A549 treated with AZD9567 at 1 μM for 4 hours (cell line): ENCODE results near the gene FBXO7. TPM values are rescaled to one million over a fixed set of nuclear protein-coding genes. Genes with fewer than 3 reads are reported as not detected.

Source experiments
- total RNA-seq: library from RNA; stranded (reverse); fragments of 200-300 nt; extraction: Qiagen RNA extraction; gene quantifications from 5 replicates; pipeline ENCODE4 v1.2.3, GENCODE V29; 2022; ENCODE audit not compliant: insufficient read depth

Gene FBXO7
- 67.0 to 68.0 TPM (median 67.9 TPM) in 5 replicates for total RNA-seq

DNA sequence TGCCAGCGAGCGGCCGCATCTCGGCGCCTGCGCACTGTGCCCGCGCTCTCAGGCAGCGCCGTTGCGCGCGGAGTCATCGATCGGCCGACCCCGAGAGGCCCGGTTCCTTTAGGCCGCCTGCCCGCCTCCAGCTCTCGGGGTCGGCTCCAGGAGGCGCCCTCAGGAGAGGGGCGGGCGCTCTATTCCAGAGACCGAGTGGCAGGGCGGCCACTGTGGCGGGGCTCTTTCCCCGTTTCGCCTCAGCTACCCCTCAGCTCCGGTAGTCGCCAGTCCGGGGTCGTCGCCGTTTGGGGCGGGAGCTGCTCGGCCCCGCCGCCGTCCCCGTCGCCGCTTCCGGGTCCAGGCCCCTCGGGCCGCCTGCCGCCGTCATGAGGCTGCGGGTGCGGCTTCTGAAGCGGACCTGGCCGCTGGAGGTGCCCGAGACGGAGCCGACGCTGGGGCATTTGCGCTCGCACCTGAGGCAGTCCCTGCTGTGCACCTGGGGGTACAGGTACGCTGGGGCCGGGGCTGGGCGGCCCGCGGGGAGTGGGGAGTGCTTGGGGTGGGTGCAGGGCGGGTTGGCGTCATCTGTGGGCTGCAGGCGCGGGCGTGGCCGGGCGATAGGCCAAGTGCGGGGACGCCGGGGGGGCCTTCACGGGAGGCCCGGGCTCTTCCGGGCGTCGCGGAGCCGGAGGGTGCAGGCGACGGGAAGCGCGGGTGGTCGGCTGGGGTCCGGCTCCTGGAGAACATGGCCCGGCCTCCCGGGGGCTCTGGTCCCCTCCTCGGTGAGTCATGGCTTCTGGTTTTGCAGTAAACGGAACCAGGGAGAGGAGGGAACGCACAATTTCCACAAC, at the start of gene FBXO7:
Gene FBXO7 (plus strand): TSS at position 177 of the 833 bp plus-strand sequence. CDS start 192 bp downstream, at position 369.

Other genes with a start within 250 kb of the FBXO7 start
- gene SLC5A4, start 219.5 kb upstream of the FBXO7 start, total RNA-seq: not detected in 5 replicates
- gene RFPL3, start 116.9 kb upstream of the FBXO7 start, total RNA-seq: not detected in 5 replicates
- 73.7 to 101 TPM (median 79.0 TPM) in 5 replicates for gene RTCB, start 62.6 kb upstream of the FBXO7 start, total RNA-seq
- gene BPIFC, start 10.4 kb upstream of the FBXO7 start, total RNA-seq: not detected in 5 replicates